GM03348 (cell line): ENCODE results near the gene TCF4.

Experiments used
- DNase-seq: peaks from one replicate; pipeline ENCODE4 v3.0.0; 2012; ENCODE audit warnings: low spot score

The TCF4 gene

DNA sequence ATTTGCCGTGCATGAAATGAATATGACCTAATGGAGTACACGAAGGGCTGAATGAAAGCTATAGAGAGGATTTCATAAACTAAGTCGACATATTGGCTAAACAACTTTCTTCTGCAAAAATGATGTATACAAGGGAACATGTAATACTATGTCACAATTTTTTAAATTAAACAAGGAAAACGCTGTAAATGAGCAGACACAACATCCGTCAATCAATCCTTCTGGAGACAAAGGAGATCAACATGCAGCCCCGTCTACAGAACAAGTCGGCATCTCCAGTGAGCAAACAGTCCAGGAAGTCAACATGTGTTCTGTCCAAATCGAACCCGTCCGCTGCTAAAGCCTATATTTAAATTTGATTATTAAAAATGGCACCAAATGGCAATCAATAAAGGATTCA lies 180.8 kb downstream of the TCF4 start:
- DNase-seq = no peak

DNA sequence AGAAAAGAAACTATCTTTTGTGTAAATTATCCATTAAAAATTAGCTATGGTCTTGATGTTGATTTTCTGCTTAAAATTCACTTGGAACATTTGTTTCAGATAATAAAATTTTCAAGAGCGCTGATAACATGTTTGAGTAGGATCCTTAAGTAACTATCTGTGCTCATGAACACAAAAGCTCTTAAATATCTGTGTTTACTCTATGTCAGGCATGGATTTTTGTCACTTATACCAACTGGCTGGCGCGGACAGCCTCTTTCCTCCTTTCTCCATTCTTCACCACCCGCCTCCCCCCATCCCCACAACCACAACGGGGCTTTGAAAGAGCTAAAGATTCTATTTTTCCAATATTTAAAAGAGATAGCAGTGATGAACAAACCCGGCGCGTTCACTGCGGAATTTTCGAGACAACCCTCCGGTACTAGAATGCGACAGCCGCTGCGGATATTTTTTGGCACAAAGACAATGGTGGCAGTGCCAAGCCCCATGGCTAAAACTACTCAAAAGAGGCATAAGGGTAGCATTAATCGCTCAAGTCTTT lies 181.5 kb downstream of the TCF4 start:
- no peak for DNase-seq

GRCh38 chr18:55405893-55406406 lies 182.0 kb downstream of the TCF4 start:
- peak; percentile 38 for DNase-seq

- no peak for DNase-seq
Observed at GRCh38 chr18:55405475-55405874, 182.5 kb downstream of the TCF4 start.

DNA sequence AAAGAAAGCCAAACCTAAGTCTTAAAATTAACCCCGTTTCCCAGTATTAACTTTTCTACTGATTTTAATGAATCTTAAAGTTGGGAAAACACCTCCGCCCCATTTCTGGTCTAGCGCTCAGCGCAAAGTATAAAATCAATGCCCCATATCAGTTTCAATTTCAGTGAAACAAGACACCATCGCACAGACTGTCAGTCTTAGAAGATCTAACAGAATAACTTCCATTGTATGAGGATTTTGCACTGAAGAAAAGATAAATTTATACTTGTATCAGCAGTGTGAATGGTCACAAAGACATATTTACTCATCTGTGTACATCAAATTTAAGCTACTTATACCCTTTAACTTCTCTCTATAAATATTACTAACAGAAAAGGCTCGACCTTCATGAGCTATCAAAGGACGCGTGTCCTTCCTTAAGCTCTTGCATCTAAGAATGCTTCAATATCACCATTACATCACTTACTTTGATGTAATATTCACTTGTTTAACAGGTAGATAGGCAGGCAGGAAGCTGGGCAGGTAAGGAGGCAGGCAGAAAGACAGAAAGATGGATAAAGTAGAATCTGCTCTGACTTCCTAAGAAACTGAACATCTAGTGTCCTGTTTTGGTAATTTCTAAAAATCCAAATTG lies 183.0 kb downstream of the TCF4 start:
- DNase-seq = no peak

- no peak for DNase-seq
Observed at GRCh38 chr18:55404136-55404830, 183.7 kb downstream of the TCF4 start.

DNA sequence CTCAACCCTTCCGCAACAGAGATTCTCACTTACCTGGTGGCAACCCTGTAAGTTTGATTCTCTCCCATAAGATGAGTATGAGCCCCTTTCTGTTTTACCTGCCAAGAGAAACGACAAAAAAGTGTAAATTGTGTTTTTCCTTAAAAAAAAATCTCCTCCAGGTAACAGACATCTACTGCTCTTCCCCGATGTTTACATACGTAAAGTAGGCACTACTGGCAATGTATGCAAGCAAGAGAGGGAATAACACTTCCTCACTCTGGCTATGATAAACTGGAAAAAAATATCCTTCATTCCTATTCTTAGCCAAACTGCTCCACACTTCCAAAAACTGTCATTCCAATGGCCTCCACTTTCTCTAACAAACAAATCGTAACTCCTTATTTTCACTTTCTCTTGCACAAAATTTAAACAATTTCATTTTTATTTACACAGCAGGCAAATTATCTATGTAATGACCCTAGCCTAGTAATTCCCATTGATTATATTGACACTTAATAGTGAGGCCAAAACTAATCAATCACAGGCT lies 184.5 kb downstream of the TCF4 start:
- no peak for DNase-seq

DNA sequence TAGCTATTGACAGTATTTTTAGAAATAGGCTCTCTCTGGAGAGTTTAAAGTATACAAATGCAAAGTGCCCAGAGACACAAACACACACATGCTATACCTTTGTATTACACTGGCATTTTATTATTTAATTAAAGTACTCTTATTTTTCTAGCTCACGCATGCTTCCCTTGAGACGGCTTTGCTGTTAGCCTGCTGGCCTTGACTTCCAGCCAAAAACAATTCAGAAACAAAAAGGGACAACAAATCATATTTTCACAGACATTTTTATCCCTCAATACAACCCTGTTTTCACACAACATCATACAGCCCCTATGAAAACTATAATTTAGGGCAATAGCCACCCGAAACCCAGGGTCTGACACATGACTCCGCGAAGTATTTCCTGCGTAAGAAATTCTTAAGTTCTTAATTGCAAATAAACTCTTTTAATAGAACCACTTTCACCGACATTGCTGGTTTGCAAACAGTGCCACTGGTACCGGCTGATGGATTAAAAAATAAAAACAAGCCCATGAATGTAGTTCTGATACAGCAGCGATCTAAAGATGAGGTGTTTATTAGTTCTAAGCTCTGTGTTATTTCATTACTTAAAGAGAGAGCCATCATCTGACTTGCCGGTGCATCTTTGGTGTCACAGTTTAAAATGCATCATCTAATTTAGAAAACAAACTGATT lies 185.1 kb downstream of the TCF4 start:
- DNase-seq = no peak

DNA sequence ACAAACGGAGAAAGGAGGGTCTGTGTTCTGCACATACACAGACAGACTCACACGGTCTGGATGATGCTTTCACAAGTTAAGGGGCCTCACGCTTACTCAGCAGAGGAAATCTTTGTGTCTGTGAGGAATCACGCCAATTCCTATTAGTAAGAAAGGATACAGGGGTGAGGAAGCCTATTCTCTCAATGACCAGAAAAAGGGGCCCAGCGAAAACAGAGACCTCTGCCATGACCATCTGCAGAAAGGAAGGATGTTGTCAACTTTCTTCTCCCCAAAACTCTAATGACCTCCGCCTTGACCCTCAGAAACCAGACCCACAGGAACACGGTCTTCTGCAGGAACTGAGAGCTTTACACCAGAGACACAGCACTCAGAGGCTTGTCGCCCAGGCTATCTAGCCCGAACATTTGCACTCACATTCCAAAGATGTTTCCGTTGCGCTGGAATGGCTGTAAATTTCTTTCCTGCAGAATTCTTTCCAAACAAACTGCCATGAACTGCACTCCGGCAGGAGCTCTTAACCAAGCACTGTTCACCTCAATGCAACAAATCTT lies 186.3 kb downstream of the TCF4 start:
- DNase-seq = peak; percentile 61

- no peak for DNase-seq
Observed at GRCh38 chr18:55400590-55401541, 187.1 kb downstream of the TCF4 start.

- no peak for DNase-seq
Observed at GRCh38 chr18:55400081-55400480, 187.9 kb downstream of the TCF4 start.

- no peak for DNase-seq
Observed at GRCh38 chr18:55398858-55399257, 189.1 kb downstream of the TCF4 start.

DNA sequence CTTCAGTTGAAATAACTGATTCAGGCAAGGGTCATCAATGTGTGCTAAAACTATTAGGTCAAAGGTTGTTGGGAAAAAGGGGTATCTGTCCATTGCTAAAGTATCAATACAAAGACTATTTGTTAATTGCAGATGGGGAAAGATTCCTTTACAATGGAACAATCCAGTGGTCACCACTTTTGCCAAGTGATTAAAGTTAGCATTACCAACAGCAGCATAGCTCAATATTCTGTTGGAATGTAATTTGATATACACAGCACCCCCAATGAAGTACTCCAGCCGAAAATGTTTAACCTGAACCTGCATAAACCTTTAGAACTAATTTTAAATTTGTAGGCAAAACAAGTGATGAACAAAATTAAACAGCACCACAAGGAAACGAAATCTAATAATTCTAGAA lies 191.0 kb downstream of the TCF4 start:
- DNase-seq = peak; percentile 9

GRCh38 chr18:55396267-55396905 lies 191.6 kb downstream of the TCF4 start:
- DNase-seq = no peak

- DNase-seq = no peak
Observed at GRCh38 chr18:55395799-55396198, 192.2 kb downstream of the TCF4 start.

GRCh38 chr18:55390898-55391297 lies 197.1 kb downstream of the TCF4 start:
- no peak for DNase-seq

- no peak for DNase-seq
Observed at GRCh38 chr18:55387139-55387984, 200.6 kb downstream of the TCF4 start.

GRCh38 chr18:55386545-55386944 lies 201.4 kb downstream of the TCF4 start:
- DNase-seq = no peak

DNA sequence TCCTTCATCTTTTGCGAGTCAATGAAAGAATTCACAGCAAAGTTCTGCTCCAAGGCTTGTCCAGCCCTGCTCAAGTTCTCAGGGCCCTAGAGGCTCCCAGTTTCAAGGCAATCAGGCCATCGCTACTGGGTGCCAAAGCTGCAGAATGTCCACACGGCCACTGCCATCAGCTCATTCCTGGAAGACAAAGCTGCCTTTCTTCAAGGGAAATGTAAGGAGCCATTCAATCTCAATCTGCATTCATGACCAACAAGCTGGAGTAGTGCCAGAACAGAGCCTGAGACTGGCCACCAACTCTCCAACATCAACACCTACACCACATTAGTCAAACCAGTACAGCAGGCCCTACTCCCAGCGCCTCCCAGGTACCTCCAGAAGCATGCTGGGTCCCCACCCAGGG lies 202.2 kb downstream of the TCF4 start:
- no peak for DNase-seq
